K562 (cell line): ENCODE data around the gene RPP25. TPM values are rescaled to one million over a fixed set of nuclear protein-coding genes. Genes with fewer than 3 reads are reported as not detected.

Experiments
- CBFA2T2 ChIP-seq: fragments of 450-650 bp; conservative IDR thresholded peaks from 2 replicates; pipeline ENCODE4 v1.6.1; 2017; ENCODE audit warnings: mild to moderate bottlenecking
- KLF13 ChIP-seq: fragments of 450-650 bp; IDR thresholded peaks from 2 replicates; pipeline ENCODE4 v1.6.1; 2016; ENCODE audit warnings: missing genetic modification characterization, low read depth, mild to moderate bottlenecking, missing compliant biosample characterization, moderate library complexity, borderline replicate concordance
- MAFK ChIP-seq: IDR thresholded peaks from 2 replicates; pipeline ENCODE4 v1.6.1; 2011; ENCODE audit warnings: low read length, improper control_type of control experiment
- MNT ChIP-seq, 2 experiments: fragments of 450-650 bp; conservative IDR thresholded peaks; 2 replicates each; pipeline ENCODE4 v1.6.1; 2017; ENCODE audit warnings: mild to moderate bottlenecking in 2 of 2, moderate library complexity in 2 of 2
- NR2C2 ChIP-seq, 2 experiments: fragments of 200-800 bp in 1 of 2; sonication (Bioruptor generic) in 1 of 2; sonication (generic) in 1 of 2; formaldehyde crosslinking in 1 of 2; IDR thresholded peaks; 2 replicates each; pipeline versions ENCODE4 v1.6.1 to v1.8.0; 2016 to 2022; ENCODE audit warnings: mild to moderate bottlenecking in 1 of 2, missing compliant biosample characterization in 1 of 2, missing genetic modification characterization in 1 of 2, missing genetic modification reagents in 1 of 2
- PTTG1 ChIP-seq: fragments of 450-650 bp; IDR thresholded peaks from 2 replicates; pipeline ENCODE4 v1.6.1; 2016; ENCODE audit warnings: low read depth, mild to moderate bottlenecking, missing genetic modification characterization, missing compliant biosample characterization
- ZBTB34 ChIP-seq: fragments of 250-450 bp; sonication (Bioruptor Pico); IDR thresholded peaks from 2 replicates; pipeline ENCODE4 v1.8.0; 2021; ENCODE audit warnings: mild to moderate bottlenecking, moderate library complexity
- ZKSCAN8 ChIP-seq: fragments of 200-800 bp; sonication (Bioruptor generic); IDR thresholded peaks from 2 replicates; pipeline ENCODE4 v1.6.1; 2016; ENCODE audit warnings: missing genetic modification characterization, missing compliant biosample characterization
- polyA plus RNA-seq, 8 experiments: library from polyadenylated mRNA; depleted of rRNA in 4 of 8; stranded (reverse) in 5 of 8; unstranded in 3 of 8; fragments of >200 nt; fragmentation: Nextera tagmentation in 2 of 8; fragmentation: Illumina TruSeq in 1 of 8; extraction: Ambion mirVana in 2 of 8; extraction: Trizol in 1 of 8; gene quantifications; 2 replicates each; pipeline versions ENCODE4 v1.2.1 to v1.2.3, GENCODE V29; 2011 to 2014; ENCODE audit warnings: inconsistent platforms in 1 of 8, missing spikeins in 1 of 8
- total RNA-seq, 7 experiments: library from RNA; depleted of rRNA in 6 of 7; stranded (reverse); fragments of >200 nt in 6 of 7; fragmentation: Illumina TruSeq in 2 of 7; extraction: Trizol in 2 of 7; gene quantifications; 2 replicates each; pipeline versions ENCODE4 v1.2.1 to v1.2.3, GENCODE V29; 2011 to 2021; ENCODE audit warnings: low replicate concordance in 1 of 7
- TF ChIP-seq, protein P1 (sequence below): fragments of 250-450 bp; sonication (Bioruptor Pico); IDR thresholded peaks from 2 replicates; pipeline ENCODE4 v1.5.0; 2020; ENCODE audit warnings: mild to moderate bottlenecking, borderline replicate concordance
- TF ChIP-seq, protein P2 (sequence below), 2 experiments: fragments of 450-650 bp in 1 of 2; sonication (generic) in 1 of 2; formaldehyde crosslinking in 1 of 2; IDR thresholded peaks; 2 replicates each; pipeline versions ENCODE4 v1.7.1 to v1.9.0; 2016 to 2022; ENCODE audit warnings: inconsistent platforms in 1 of 2, mild to moderate bottlenecking in 1 of 2, missing genetic modification reagents in 1 of 2

RPP25 gene
- total and polyA plus RNA-seq, 9 of the 15 experiments (the other 6 are each of a cell fraction or from before 2014, with no cell fraction given), result 1.1 to 12.3 (median 5.6) TPM

DNA sequence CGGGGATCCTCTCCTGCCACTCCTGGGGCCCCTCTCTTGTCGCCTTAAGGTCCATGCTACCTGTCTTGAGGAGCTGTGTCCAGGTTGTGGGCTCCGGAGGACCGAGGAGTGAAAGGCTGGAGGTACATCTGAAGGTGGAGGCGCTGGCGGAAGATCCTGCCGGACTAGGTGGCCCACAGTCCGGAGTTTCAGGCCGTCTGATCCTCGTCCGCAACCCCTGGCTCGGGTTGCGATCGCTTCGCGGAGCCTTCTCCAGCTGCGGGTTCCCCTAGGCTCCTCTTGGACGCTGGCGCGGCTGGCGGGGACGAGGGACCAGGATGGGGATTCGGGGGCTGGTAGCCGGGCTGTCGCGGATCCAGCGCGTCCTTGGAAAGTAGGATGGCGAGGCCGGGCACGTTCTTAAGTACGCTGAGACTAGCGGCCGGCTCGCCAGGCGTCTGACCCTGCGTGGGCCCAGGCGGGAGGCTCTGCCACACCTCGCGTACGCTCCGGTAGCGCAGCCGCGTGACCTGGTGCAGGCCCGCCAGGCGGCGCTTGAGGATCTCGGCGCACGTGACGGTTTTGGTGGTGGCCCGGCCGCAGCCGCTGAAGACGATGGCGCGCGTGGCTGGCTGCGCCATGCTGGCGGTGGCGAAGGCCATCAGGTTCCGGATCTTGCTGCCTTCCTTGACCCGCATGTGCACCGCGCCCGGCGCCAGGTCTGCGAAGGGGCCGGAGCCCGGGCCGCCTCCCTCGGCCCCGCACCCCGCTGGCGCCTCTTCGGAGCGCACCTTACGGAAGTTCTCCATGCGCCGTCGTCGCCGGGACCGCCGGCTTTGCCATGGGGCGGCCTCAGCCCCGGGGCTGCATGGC lies 550 bp downstream of the RPP25 start (continued):
- TF ChIP-seq MNT (conservative IDR thresholded peaks at IDR 0.05) (peak; percentile 82 to 92), ZBTB34 (CRISPR knock-in tag) (peak; percentile 57; the same call in 1 of the 2 replicates), NR2C2 (CRISPR knock-in tag; IDR thresholded peaks at IDR 0.05) (peak; percentile 93), NR2C2 (tag; IDR thresholded peaks at IDR 0.05) (0 out of 2 replicates have a peak, but pooled peaks have one; percentile 50), ZKSCAN8 (no peak), PTTG1 (tag) (no peak), MAFK (no peak), CBFA2T2 (peak; percentile 36), KLF13 (no peak)
- TF ChIP-seq, protein P1, sequence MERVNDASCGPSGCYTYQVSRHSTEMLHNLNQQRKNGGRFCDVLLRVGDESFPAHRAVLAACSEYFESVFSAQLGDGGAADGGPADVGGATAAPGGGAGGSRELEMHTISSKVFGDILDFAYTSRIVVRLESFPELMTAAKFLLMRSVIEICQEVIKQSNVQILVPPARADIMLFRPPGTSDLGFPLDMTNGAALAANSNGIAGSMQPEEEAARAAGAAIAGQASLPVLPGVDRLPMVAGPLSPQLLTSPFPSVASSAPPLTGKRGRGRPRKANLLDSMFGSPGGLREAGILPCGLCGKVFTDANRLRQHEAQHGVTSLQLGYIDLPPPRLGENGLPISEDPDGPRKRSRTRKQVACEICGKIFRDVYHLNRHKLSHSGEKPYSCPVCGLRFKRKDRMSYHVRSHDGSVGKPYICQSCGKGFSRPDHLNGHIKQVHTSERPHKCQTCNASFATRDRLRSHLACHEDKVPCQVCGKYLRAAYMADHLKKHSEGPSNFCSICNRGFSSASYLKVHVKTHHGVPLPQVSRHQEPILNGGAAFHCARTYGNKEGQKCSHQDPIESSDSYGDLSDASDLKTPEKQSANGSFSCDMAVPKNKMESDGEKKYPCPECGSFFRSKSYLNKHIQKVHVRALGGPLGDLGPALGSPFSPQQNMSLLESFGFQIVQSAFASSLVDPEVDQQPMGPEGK (CRISPR knock-in tag), result no peak
- TF ChIP-seq, protein P2, sequence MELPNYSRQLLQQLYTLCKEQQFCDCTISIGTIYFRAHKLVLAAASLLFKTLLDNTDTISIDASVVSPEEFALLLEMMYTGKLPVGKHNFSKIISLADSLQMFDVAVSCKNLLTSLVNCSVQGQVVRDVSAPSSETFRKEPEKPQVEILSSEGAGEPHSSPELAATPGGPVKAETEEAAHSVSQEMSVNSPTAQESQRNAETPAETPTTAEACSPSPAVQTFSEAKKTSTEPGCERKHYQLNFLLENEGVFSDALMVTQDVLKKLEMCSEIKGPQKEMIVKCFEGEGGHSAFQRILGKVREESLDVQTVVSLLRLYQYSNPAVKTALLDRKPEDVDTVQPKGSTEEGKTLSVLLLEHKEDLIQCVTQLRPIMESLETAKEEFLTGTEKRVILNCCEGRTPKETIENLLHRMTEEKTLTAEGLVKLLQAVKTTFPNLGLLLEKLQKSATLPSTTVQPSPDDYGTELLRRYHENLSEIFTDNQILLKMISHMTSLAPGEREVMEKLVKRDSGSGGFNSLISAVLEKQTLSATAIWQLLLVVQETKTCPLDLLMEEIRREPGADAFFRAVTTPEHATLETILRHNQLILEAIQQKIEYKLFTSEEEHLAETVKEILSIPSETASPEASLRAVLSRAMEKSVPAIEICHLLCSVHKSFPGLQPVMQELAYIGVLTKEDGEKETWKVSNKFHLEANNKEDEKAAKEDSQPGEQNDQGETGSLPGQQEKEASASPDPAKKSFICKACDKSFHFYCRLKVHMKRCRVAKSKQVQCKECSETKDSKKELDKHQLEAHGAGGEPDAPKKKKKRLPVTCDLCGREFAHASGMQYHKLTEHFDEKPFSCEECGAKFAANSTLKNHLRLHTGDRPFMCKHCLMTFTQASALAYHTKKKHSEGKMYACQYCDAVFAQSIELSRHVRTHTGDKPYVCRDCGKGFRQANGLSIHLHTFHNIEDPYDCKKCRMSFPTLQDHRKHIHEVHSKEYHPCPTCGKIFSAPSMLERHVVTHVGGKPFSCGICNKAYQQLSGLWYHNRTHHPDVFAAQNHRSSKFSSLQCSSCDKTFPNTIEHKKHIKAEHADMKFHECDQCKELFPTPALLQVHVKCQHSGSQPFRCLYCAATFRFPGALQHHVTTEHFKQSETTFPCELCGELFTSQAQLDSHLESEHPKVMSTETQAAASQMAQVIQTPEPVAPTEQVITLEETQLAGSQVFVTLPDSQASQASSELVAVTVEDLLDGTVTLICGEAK (IDR thresholded peaks at IDR 0.05), result no peak
- TF ChIP-seq, protein P2 (CRISPR knock-in tag; IDR thresholded peaks at IDR 0.05), result peak; percentile 89
